A673 (cell line): Measurements from ENCODE around the gene AGER. TPM values are rescaled to one million over a fixed set of nuclear protein-coding genes. Genes with fewer than 3 reads are reported as not detected.
A peak's percentile ranks its signal among the peaks of the same experiment; 100 is the strongest.

Experiments used
- BruUV-seq: library from RNA; stranded (reverse); fragments of 400-500 nt; replicated peaks from 2 replicates; lab custom pipeline; 2021; lab: Mats Ljungman, UMichigan
- CTCF ChIA-PET: fragments of 300-600 bp; sonication (Branson Sonifier 250); formaldehyde crosslinking; loops from one replicate; lab custom pipeline; 2022; ENCODE audit warnings: antibody characterized with exemption; lab: Charles Lee
- POLR2A ChIA-PET: fragments of 300-600 bp; sonication (Branson Sonifier 250); formaldehyde crosslinking; loops from one replicate; lab custom pipeline; 2022; ENCODE audit warnings: antibody characterized with exemption; ENCODE audit not compliant: low non-redundant PET; lab: Charles Lee
- DNase-seq: peaks from one replicate; pipeline ENCODE4 v3.0.0-alpha.2; 2015; ENCODE audit warnings: low spot score
- H3K27ac ChIP-seq: fragments of 200-600 bp; sonication (generic); 2 replicates; pipeline ENCODE4 v1.5.1; 2016; ENCODE audit warnings: mixed run types, low read depth, mild to moderate bottlenecking, mixed read lengths, antibody characterized with exemption, low read length; ENCODE audit not compliant: poor library complexity, severe bottlenecking
- H3K27me3 ChIP-seq: fragments of 200-600 bp; sonication (generic); replicated peaks from 2 replicates; pipeline ENCODE4 v1.6.1; 2017; ENCODE audit warnings: mixed run types, low read depth, mild to moderate bottlenecking, mixed read lengths, antibody characterized with exemption, low read length; ENCODE audit not compliant: insufficient read depth, poor library complexity
- H3K36me3 ChIP-seq: fragments of 200-600 bp; sonication (generic); 2 replicates; pipeline ENCODE4 v1.6.1; 2016; ENCODE audit warnings: mixed run types, mild to moderate bottlenecking, mixed read lengths, antibody characterized with exemption, low read length; ENCODE audit not compliant: insufficient read depth, poor library complexity, severe bottlenecking
- H3K4me1 ChIP-seq: fragments of 200-600 bp; sonication (generic); 2 replicates; pipeline ENCODE4 v1.6.1; 2017; ENCODE audit warnings: mixed run types, mild to moderate bottlenecking, mixed read lengths, antibody characterized with exemption, low read length; ENCODE audit not compliant: insufficient read depth, poor library complexity, severe bottlenecking
- H3K4me3 ChIP-seq: fragments of 200-600 bp; sonication (generic); 2 replicates; pipeline ENCODE4 v1.5.1; 2016; ENCODE audit warnings: low read depth, mixed run types, mild to moderate bottlenecking, mixed read lengths, low read length; ENCODE audit not compliant: poor library complexity, severe bottlenecking
- H3K9me3 ChIP-seq: fragments of 200-600 bp; sonication (generic); 2 replicates; pipeline ENCODE4 v1.6.1; 2016; ENCODE audit warnings: mixed run types, low read depth, mild to moderate bottlenecking, mixed read lengths, antibody characterized with exemption, low read length; ENCODE audit not compliant: poor library complexity, severe bottlenecking
- EZH2 ChIP-seq: fragments of 200-600 bp; sonication (generic); IDR thresholded peaks from 2 replicates; pipeline ENCODE4 v1.6.1; 2017; ENCODE audit warnings: borderline replicate concordance, low read depth, mild to moderate bottlenecking, mixed read lengths, antibody characterized with exemption, low read length; ENCODE audit not compliant: poor library complexity, severe bottlenecking
- intact Hi-C: fragments of 100-400 bp; cut with micrococcal nuclease; formaldehyde crosslinking; loops from one replicate; pipeline ENCODE4 v1.10.0; 2022; ENCODE audit not compliant: unreplicated experiment
- total RNA-seq: library from RNA; stranded (reverse); gene quantifications from 2 replicates; pipeline ENCODE4 v1.2.3, GENCODE V29; 2021
- TF ChIP-seq, protein P1 (sequence below): fragments of 300-800, 200-600 bp; sonication (generic); conservative IDR thresholded peaks from 2 replicates; pipeline ENCODE4 v1.5.1; 2017; ENCODE audit warnings: low read depth, mild to moderate bottlenecking, antibody characterized with exemption, low read length, moderate library complexity, mixed read lengths

The AGER gene
- total RNA-seq, 1 experiment from 2014 or later = 13.3 TPM

DNA sequence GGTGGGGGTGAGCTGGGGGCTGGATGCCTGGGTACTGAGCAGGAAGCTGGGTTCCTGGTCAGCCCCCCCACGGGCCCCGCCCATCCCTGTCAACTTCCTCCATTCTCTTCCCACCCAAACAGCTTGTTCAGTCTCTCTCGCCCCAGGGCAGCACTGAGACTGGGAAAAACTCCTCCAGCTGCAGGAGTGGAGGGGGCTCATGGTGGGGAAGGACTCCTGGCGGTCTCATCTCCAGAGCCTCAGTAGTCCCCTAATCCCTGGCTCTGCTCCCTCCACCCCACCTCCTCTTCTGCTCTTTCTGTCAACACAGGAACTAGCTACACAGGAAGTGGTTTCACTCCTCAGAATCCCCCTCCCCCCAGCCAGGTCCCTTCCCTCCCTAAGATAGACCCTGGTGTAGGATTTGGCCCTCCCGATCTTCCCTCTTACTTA lies 8.6 kb upstream of the AGER start, which contains the start of gene GPSM3:
Gene GPSM3, minus strand, starts transcription at position 36 of the 432 bp plus-strand sequence. CDS start 130 bp downstream, outside the sequence.
- Histone ChIP-seq H3K27ac (peak within 1 kb of the TSS; percentile 94), H3K4me1 (peaks cover 44% of the 10 kb centered on the region), H3K27me3 (no peaks in the 10 kb centered on the region), H3K9me3 (no peaks in the 10 kb centered on the region), H3K36me3 (peaks cover 4% of the 10 kb centered on the region), H3K4me3 (no peak within 1 kb of the TSS)
- no peak for DNase-seq
- no TSS peak for BruUV-seq
- ChIA-PET CTCF (no interaction called here), POLR2A (no interaction called here)
- intact Hi-C loops = no loop called here
- TF ChIP-seq EZH2 = no peak
- TF ChIP-seq, protein P1, sequence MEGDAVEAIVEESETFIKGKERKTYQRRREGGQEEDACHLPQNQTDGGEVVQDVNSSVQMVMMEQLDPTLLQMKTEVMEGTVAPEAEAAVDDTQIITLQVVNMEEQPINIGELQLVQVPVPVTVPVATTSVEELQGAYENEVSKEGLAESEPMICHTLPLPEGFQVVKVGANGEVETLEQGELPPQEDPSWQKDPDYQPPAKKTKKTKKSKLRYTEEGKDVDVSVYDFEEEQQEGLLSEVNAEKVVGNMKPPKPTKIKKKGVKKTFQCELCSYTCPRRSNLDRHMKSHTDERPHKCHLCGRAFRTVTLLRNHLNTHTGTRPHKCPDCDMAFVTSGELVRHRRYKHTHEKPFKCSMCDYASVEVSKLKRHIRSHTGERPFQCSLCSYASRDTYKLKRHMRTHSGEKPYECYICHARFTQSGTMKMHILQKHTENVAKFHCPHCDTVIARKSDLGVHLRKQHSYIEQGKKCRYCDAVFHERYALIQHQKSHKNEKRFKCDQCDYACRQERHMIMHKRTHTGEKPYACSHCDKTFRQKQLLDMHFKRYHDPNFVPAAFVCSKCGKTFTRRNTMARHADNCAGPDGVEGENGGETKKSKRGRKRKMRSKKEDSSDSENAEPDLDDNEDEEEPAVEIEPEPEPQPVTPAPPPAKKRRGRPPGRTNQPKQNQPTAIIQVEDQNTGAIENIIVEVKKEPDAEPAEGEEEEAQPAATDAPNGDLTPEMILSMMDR = no peak

DNA sequence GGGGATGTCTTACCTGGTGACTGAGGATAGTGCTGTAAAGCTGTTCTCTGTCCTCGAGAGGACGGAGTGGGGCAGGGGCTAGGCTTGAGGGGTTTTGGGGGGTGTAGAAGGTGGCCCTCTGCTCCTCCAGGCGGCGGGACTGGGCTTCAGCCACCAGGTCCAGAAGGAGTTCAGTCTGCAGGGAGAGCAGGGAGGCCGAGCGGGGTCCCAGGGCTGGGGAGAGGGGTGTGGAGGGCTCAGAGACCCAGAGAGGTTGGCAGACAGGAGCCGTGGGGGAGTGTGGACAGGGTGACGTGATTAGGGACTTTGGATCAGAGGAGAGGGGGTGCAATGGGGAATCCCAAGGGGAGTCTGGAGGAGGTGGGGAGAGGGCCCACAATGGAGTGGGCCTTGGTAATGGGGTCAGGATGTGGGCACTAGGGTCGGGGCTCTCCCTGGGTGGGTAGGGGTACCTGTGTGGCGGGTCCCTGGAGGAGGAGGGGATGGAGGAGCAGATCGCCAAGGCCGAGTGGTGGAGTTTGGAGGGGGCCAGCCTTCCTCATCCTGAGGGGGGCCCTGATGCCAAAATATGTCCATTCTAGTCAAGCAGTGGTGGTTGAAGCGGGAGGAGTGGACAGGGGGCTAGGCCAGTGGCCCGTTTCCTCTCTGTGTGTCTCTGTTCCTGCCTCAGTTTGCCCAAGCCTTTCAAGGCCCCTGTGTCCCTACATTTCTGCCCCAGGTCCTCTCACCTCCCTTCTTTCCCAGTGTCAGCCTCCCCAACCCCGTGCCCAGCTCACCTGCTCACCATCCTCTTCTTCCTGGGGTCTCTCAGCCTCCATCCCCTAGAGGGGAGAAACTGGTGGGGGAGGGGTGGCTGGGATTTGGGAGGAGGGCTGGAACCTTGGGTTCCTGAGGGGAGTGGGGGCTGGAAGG lies 7.9 kb upstream of the AGER start:
- no peak overlapping the region for H3K4me3 ChIP-seq
- peak overlapping the region; percentile 94 for H3K27ac ChIP-seq
- peaks cover 38% of the 10 kb centered on the region for H3K4me1 ChIP-seq
- H3K36me3 ChIP-seq = peaks cover 11% of the 10 kb centered on the region
- no peaks in the 10 kb centered on the region for H3K9me3 ChIP-seq
- TF ChIP-seq EZH2 = no peak
- TF ChIP-seq, protein P1 = no peak
- no TSS peak for BruUV-seq
- no peaks in the 10 kb centered on the region for H3K27me3 ChIP-seq
- POLR2A ChIA-PET = no interaction called here
- DNase-seq = no peak
- CTCF ChIA-PET = no interaction called here
- intact Hi-C loops = no loop called here

DNA sequence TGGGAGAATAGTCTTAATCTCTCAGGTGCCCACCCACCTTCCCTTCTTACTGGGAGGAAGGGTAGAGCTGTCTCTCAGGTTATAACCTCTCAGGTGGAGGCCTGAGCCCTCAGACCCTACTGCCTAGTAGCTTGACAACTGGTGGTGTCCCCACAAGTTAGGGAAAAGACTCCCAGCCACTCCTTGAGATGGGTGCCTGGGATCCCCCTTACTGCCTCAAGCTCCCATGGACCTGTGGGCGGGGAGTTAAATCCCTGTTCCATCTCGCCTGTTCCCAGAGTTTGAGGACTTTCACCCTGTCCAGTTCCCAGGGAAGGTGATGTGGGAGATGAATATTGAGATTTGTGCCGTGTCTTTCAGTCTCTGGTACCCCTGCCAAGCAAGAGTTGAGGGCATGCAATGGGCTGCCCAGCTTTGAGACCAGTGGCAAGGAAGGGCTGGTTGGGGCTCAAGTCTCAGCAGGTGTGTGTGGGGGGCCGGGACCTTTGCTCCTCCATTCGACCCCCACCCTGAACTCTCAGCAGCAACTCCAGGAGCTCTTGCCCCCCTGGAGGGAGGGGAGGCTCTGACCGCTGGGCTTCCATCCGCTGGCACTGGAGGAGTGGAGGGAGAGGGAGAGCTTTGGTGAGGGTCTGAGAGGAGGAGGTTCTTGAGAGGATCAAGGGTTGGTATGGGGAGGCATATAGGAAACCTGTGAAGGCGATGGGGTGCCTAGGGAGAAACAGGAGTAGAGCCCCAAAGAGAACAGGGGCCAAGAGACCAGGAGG lies 7.0 kb upstream of the AGER start:
- POLR2A ChIA-PET = no interaction called here
- Histone ChIP-seq H3K36me3 (peaks cover 20% of the 10 kb centered on the region), H3K9me3 (no peaks in the 10 kb centered on the region), H3K4me3 (no peak overlapping the region), H3K27me3 (no peaks in the 10 kb centered on the region), H3K27ac (peak overlapping the region; percentile 94), H3K4me1 (peaks cover 30% of the 10 kb centered on the region)
- CTCF ChIA-PET = interaction anchor here (0.5 to 0.9 kb wide), 2 partner anchors 63 to 1057 kb away, joined by 3 read pairs; partner anchors contain the start of gene ATF6B
- no TSS peak for BruUV-seq
- no peak for TF ChIP-seq EZH2
- TF ChIP-seq, protein P1 = no peak
- DNase-seq = no peak
- intact Hi-C loops = no loop called here
